SJCRH30 (cell line): Measurements from ENCODE around the gene SPATA46. TPM values are rescaled to one million over a fixed set of nuclear protein-coding genes. Genes with fewer than 3 reads are reported as not detected.

Experiments used
- DNase-seq, 2 experiments: peaks; one replicate each; pipeline ENCODE4 v3.0.0-alpha.2; 2015 to 2020
- H3K27ac ChIP-seq: fragments of 250-450 bp; sonication (Bioruptor Pico); 2 replicates; pipeline ENCODE4 v1.5.1; 2020; ENCODE audit warnings: mild to moderate bottlenecking, moderate library complexity
- H3K27me3 ChIP-seq: fragments of 250-450 bp; sonication (Bioruptor Pico); 2 replicates; pipeline ENCODE4 v1.5.1; 2020; ENCODE audit warnings: mild to moderate bottlenecking, moderate library complexity
- H3K36me3 ChIP-seq: fragments of 250-450 bp; sonication (Bioruptor Pico); 2 replicates; pipeline ENCODE4 v1.5.1; 2020; ENCODE audit warnings: mild to moderate bottlenecking, moderate library complexity
- H3K4me1 ChIP-seq: fragments of 250-450 bp; sonication (Bioruptor Pico); 2 replicates; pipeline ENCODE4 v1.5.1; 2020; ENCODE audit warnings: mild to moderate bottlenecking, moderate library complexity
- H3K4me3 ChIP-seq: fragments of 250-450 bp; sonication (Bioruptor Pico); 2 replicates; pipeline ENCODE4 v1.5.1; 2020; ENCODE audit warnings: mild to moderate bottlenecking, moderate library complexity
- H3K9me3 ChIP-seq: fragments of 250-450 bp; sonication (Bioruptor Pico); replicated peaks from 2 replicates; pipeline ENCODE4 v1.5.1; 2020; ENCODE audit warnings: mild to moderate bottlenecking, moderate library complexity
- total RNA-seq: library from RNA; depleted of rRNA; stranded (reverse); fragments of >200 nt; shearing (Covaris generic); gene quantifications from 2 replicates; pipeline ENCODE4 v1.2.3, GENCODE V29; 2014

Gene SPATA46
- total RNA-seq, 1 experiment from 2014 or later = not detected

DNA sequence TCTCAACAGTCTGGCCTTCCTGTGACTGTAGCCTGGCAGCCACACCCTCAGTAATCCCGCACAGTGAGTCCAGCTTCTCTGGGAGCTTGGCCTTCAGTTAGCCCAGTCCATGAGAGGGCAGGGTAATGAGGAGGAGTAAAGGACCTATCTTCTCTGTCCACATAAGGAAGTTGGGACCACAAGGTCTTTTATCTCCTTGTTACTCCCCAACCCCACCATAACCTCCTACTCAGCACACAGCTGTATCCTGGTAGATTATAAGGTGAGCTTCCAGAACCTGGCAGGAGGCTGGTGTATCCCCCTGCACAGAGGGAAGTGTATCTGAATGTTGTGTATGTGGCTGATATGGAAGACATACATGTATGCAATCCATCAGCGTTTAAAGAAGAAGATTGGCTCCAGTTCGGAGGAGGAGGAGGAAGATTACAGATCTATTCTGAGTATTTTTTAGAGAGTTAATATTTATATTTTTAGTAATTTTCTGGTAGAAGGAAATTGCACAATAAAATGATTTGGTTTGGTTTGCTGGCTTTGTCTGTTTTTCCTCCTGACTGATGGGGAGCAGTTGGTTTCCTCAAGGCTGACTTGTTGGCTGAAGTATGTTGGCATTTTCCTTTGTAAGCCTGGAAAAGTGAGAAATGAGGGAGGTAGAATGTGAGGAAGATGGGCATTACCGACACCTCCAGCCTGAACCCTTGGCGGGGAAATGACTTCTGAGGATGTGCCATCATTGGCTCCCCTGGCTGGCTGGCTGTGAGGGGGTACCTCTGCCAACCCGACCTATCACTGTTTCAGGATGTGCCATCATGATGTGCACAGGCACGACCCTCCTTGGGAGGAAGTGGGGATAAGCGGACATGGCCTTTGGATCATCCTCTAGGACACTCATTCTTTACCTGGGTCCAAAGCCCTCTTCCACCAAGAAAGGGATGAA lies 9.9 kb upstream of the SPATA46 start:
- Histone ChIP-seq H3K27ac (no peak overlapping the region), H3K9me3 (no peaks in the 10 kb centered on the region), H3K27me3 (no peaks in the 10 kb centered on the region), H3K4me3 (no peak overlapping the region), H3K4me1 (peaks cover 29% of the 10 kb centered on the region), H3K36me3 (no peaks in the 10 kb centered on the region)
- no peak for DNase-seq

DNA sequence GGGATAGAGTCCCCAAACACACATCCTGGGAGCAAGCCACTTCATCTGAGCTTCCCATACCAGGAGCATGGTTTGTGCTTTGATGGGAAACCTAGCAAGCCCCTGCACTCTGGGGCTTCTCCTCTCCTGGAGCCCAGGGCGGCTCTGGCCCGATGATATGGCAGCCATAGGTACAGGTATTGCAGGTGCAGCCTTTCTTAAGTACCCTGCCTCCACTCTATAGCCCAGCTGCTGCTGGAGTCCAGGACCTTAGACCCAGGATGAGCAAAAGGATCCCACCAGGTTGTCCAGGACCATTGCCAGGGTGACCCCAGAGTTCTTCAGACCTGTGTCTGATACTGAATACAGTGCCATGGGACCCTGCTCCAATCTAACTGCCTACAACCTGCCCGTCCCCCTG lies 9.0 kb upstream of the SPATA46 start:
- H3K4me1 ChIP-seq = peaks cover 28% of the 10 kb centered on the region
- no peak overlapping the region for H3K4me3 ChIP-seq
- H3K27me3 ChIP-seq = no peaks in the 10 kb centered on the region
- H3K27ac ChIP-seq = no peak overlapping the region
- H3K36me3 ChIP-seq = no peaks in the 10 kb centered on the region
- no peak for DNase-seq
- no peaks in the 10 kb centered on the region for H3K9me3 ChIP-seq

DNA sequence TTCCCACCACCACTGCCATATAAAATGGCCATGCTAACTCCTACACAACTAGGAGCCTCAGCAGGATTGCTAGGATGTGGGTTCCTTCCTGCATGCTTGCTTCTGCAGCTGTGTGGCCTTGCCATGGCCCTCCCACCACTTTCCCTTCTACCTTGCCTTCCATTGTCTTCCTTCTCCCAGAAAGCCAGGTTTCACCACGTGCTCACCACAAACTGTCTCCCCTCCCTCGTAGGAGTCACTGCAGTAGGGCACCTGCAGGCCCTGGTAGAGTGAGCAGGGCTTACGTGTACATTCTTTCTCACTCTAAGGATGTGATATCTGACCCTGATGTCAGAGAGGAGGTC lies 8.6 kb upstream of the SPATA46 start:
- Histone ChIP-seq H3K9me3 (no peaks in the 10 kb centered on the region), H3K36me3 (no peaks in the 10 kb centered on the region), H3K27ac (no peak overlapping the region), H3K27me3 (no peaks in the 10 kb centered on the region), H3K4me1 (peaks cover 24% of the 10 kb centered on the region), H3K4me3 (no peak overlapping the region)
- DNase-seq = no peak

DNA sequence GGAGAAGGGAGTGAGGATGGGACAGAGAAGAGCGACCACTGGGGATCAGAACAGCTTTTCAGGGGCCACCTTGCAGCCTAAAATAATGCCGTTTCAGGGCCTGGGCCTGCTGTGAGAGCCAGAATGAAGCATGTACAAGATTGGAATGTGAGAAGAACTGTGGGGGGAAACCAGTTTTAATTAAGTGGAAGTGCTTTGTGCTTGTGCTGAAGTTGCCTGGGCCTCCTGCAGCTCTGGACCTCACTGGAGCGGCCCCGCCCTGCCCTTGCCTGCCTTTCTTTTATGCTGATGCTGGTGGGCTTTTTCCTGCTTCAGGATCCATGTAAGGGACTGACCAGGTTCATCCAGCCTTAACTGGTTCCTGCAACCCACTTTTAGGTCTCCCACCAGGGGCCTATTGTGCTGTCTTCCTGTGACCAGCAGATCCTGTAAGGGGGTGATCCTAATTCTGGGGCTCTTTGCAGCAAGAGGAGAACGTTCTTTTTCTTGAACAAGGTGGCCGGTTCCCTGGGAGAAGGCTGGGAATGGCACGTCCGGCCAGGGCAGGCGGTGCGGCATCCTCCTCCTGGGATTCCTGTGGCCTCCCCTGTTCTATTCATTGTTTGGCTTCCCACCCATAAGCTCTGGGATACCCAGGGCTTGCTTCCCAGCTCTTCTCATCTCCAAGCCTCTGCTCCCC lies 8.1 kb upstream of the SPATA46 start:
- Histone ChIP-seq H3K27ac (no peak overlapping the region), H3K36me3 (no peaks in the 10 kb centered on the region), H3K4me3 (no peak overlapping the region), H3K4me1 (peaks cover 19% of the 10 kb centered on the region), H3K27me3 (no peaks in the 10 kb centered on the region), H3K9me3 (no peaks in the 10 kb centered on the region)
- no peak for DNase-seq

DNA sequence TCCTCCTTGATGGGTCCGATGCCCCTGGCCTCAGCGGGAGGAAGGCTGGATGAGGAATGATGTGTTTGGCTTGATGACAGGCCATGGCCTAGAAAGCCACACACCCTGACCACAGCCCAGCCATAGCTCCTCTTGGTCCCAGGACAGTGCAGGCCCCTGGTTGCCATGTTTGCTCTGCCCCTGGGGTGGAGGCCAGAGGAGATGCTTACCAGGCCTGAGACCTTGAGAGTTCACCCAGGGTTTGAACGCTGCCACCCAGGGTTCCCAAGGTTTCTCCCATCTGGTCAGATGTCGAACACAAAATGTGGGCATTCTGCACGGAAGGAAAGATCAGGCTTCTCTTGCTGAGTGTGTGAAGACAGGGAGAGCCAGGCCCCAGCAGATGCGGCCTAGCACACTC lies 7.5 kb upstream of the SPATA46 start:
- H3K27me3 ChIP-seq = no peaks in the 10 kb centered on the region
- no peak overlapping the region for H3K4me3 ChIP-seq
- H3K36me3 ChIP-seq = no peaks in the 10 kb centered on the region
- no peaks in the 10 kb centered on the region for H3K9me3 ChIP-seq
- no peak overlapping the region for H3K27ac ChIP-seq
- H3K4me1 ChIP-seq = peaks cover 14% of the 10 kb centered on the region
- no peak for DNase-seq

DNA sequence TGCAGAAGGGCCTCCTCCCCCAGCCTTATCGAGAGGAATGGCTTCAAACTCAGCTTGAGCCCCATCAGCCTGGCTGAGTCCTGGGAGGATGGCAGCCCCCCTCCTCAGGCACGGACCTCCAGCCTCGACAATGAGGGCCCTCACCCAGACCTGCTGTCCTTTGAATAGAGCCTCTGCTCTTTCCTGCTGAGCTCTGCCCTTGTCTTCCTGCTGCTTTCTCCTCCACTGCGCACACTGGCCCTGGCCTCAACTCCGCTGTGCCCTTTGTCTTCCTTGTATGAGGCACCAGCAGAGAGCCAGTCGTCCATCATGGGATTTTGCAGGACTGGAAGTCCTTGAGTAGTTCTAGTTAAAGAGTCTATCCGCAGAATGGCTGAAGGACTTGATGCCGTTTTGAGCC lies 6.9 kb upstream of the SPATA46 start:
- no peak overlapping the region for H3K27ac ChIP-seq

DNA sequence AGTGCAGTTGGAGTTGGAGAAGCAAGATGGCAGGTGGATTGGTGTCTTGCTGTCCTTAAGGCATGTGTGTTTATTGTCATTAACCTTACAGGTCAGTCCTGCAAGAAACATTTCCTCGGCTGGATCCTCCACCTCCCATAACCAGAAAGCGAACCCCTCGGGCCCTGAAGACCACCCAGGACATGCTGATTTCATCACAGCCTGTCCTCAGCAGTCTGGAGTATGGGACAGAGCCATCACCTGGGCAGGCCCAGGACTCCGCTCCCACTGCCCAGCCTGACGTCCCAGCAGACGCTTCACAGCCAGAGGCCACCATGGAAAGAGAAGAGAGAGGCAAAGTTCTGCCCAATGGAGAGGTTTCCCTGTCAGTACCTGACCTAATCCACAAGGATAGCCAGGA lies 6.4 kb upstream of the SPATA46 start:
- no peak overlapping the region for H3K27ac ChIP-seq
- no peak for DNase-seq
- no peaks in the 10 kb centered on the region for H3K9me3 ChIP-seq
- H3K4me1 ChIP-seq = peaks cover 4% of the 10 kb centered on the region
- H3K36me3 ChIP-seq = no peaks in the 10 kb centered on the region
- no peak overlapping the region for H3K4me3 ChIP-seq
- H3K27me3 ChIP-seq = no peaks in the 10 kb centered on the region

More for the DNA sequence above, 6.9 kb upstream of the SPATA46 start:
- Histone ChIP-seq H3K9me3 (no peaks in the 10 kb centered on the region), H3K4me3 (no peak overlapping the region), H3K36me3 (no peaks in the 10 kb centered on the region), H3K27me3 (no peaks in the 10 kb centered on the region), H3K4me1 (peaks cover 8% of the 10 kb centered on the region)
- no peak for DNase-seq

DNA sequence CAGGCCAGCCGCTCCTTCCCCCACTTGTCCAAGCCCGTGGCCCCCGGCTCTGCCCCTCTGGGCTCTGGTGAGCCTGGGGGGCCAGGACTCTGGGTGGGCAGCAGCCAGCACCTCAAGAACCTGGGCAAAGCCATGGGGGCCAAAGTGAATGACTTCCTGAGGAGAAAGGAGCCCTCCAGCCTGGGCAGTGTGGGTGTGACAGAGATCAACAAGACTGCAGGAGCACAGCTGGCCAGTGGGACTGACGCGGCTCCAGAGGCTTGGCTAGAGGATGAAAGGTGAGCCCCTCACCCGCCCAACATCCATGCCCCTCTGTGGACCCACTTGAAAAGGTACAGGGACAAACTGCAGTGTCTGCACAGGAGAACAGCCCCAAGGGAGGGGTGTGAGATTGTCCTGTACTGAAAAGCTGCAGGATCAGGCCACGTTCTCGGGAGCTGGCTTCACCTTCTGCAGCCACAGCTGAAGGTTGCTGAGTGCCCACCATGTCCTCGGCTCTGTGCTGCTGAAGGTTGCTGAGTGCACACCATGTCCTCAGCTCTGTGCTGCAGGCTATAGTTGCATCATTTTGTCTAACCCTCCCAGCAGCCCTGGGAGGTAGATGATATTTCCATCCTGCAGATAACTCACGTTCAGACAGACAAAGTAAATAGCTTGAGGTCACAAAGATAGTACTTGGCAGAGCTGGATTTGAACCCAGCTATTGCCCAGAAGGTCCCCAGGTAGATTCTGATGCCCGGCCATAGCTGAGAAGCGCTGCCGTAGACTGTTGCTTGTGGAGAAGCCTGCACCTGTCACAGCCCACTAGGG lies 5.5 kb upstream of the SPATA46 start:
- H3K36me3 ChIP-seq = no peaks in the 10 kb centered on the region
- DNase-seq = no peak
- no peaks in the 10 kb centered on the region for H3K9me3 ChIP-seq
- no peaks in the 10 kb centered on the region for H3K27me3 ChIP-seq
- H3K4me3 ChIP-seq = no peak overlapping the region
- no peak overlapping the region for H3K27ac ChIP-seq
- no peaks in the 10 kb centered on the region for H3K4me1 ChIP-seq

DNA sequence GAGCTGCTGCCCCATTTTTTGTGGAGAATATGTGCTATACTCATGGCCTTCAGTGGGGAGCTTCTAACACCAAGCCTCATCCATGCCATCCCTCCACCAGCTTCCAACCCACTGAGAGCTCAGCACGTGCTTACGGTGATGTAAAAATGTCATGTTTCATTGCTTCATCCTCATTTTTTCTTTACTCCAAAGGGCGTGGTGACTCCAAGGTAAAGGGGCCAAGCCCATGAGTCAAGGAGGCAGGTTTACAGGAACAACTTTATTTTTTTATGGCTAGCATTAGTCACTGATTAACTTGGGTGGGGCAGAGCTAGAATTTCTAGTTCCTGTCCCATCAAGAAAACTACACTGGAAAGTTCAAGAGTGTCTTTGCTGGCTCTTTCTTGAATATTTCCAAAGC lies 4.7 kb upstream of the SPATA46 start, which contains the start of gene C1orf226:
TSS of gene C1orf226 (plus strand) at position 346 of the 400 bp plus-strand sequence. CDS start 174 bp downstream, outside the sequence.
- H3K27me3 ChIP-seq = no peaks in the 10 kb centered on the region
- no peak for DNase-seq
- H3K36me3 ChIP-seq = no peaks in the 10 kb centered on the region
- no peak within 1 kb of the TSS for H3K27ac ChIP-seq
- H3K4me3 ChIP-seq = no peak within 1 kb of the TSS
- H3K9me3 ChIP-seq = no peaks in the 10 kb centered on the region
- no peaks in the 10 kb centered on the region for H3K4me1 ChIP-seq

DNA sequence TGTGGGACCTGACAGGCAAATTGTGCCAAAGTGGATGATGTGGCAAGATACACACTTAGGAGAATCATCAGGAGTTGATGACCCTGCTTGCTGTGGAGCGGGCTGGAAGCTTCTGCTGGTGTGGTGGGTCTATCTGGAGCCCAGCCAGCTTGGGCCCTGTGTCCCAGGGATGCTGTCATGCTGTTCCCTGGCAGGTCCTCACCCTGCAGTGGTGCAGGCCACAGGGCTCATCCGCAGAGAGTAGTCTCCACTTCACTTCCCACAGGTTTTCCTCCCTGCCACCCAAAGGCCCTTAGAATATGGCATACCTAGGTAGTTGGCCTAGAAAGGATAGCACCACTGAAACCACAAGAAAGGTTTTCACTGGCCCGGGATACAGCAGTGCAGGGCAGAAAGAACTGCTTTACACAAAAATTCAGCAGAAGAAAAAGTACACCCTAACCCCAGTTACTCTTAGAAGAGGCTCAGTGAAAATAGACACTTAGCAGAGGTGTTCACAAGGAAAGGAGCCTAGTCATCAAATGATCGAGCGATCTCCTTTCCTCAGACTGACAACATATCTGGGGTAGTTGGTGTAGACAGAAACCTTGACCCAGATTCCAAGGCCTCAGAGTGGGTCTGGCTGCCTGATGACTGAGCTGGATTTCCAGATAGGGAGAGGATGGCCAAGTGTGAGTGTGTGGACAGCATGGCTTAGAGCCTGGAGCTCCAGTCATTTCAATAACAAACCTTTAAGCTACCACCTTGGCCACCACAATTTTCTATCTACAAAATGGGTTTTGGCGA lies 3.6 kb upstream of the SPATA46 start:
- no peak overlapping the region for H3K4me3 ChIP-seq
- no peaks in the 10 kb centered on the region for H3K9me3 ChIP-seq
- no peaks in the 10 kb centered on the region for H3K4me1 ChIP-seq
- no peak overlapping the region for H3K27ac ChIP-seq
- no peaks in the 10 kb centered on the region for H3K36me3 ChIP-seq
- DNase-seq = no peak
- no peaks in the 10 kb centered on the region for H3K27me3 ChIP-seq

DNA sequence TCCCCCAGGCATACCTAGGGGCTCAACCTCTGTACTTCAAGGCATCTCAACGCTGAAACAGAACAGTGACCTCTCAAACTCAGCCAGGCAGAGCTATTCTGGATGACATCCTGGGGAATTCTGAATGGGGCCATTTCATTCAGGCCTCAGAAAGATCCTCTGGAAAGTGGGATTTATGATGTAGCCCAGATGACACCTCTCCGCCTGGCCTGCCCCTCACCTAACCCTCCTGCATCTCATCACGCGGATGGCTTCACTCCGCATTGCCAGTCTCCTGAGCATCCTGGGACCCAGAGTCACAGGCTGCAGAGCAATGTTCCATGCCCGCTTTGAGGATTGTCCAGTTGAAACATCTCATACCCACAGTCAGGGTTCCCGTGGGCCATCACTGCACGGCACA lies 1.2 kb downstream of the SPATA46 start:
- Histone ChIP-seq H3K9me3 (no peaks in the 10 kb centered on the region), H3K27ac (no peak overlapping the region), H3K4me3 (no peak overlapping the region), H3K36me3 (no peaks in the 10 kb centered on the region), H3K27me3 (no peaks in the 10 kb centered on the region), H3K4me1 (peaks cover 19% of the 10 kb centered on the region)
- DNase-seq = no peak

DNA sequence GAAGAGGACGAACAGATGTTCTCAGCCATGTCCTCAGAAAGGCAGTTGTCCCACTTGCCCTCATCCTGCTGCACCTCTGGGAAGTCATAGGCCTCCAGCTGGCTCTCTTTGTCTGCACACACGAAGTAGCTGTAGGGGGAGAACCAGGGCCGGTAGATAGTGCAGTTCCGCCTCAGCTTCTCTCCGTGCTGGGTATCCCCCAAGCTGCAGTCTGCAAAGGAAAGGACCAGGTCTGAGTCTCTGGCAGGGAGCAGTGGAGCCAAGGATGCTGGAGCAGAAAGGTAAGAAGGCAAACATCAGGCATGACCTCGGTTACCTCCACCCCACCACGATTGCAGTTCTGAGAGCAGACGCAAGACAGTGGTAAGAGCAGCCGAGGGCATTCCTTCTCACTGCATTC lies 2.2 kb downstream of the SPATA46 start:
- no peaks in the 10 kb centered on the region for H3K9me3 ChIP-seq
- H3K4me3 ChIP-seq = no peak overlapping the region
- peaks cover 19% of the 10 kb centered on the region for H3K4me1 ChIP-seq
- H3K27me3 ChIP-seq = no peaks in the 10 kb centered on the region
- H3K27ac ChIP-seq = no peak overlapping the region
- DNase-seq = no peak
- H3K36me3 ChIP-seq = no peaks in the 10 kb centered on the region

DNA sequence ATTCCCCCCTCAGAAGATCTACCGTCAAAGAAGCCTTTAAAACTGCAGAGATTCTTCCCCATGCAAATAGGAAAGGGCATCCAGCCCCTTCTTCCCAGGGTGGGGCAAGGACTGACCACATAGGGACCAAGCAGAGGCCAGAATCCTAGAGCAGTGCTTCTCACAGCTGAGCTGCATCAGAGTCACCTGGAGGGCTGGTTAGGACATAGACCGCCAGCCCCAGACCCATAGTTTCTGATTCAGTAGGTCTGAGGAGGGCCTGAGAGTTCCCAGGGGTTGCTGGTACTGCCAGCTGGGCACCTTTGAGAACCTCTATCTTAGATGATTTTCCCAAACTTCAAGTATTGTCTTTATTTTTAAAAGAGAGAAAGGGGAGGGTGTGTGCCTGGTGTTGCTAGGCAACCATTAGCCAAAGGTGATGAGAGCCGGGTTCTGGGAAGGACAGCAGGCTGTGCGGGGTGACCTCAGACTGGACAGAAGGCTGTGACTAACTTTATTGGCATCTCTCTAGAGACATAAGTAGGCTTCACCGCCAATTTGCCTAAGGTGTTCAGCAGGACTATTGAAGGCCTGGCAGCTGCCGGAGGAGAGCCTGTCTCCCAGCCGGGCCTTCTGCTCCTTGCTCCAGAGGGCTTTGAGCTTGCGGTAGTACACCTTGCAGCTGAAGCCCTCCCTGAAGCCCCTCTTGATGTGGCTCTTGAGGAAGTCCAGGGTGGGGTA lies 3.0 kb downstream of the SPATA46 start:
- peak; percentile 38 to 42 for DNase-seq

DNA sequence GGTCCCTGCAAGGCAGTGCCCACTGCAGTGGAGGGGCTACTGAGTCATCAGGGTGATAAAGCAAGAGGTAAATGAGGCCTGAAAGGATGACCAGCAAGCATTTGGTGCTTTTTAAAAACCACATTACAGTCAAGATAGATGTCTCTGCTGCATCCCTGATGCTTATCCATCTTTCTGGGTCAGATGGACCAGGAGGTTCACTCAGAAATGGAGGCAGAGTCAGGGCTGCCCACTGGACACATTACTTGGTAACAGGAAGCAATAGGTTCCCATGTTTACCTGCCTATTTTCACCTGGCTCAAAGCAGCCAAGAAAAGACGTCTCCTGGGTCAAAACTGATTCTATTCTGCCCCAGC lies 3.6 kb downstream of the SPATA46 start:
- no peak for DNase-seq
- Histone ChIP-seq H3K9me3 (no peaks in the 10 kb centered on the region), H3K36me3 (no peaks in the 10 kb centered on the region), H3K27ac (no peak overlapping the region), H3K4me1 (peaks cover 19% of the 10 kb centered on the region), H3K27me3 (no peaks in the 10 kb centered on the region), H3K4me3 (no peak overlapping the region)

More for the DNA sequence above, 3.0 kb downstream of the SPATA46 start:
- Histone ChIP-seq H3K4me1 (peaks cover 19% of the 10 kb centered on the region), H3K27me3 (no peaks in the 10 kb centered on the region), H3K27ac (no peak overlapping the region), H3K9me3 (no peaks in the 10 kb centered on the region), H3K36me3 (no peaks in the 10 kb centered on the region), H3K4me3 (no peak overlapping the region)
